Endothelial cell of umbilical vein (primary cell): ENCODE data around the gene FTO. TPM values are rescaled to one million over a fixed set of nuclear protein-coding genes. Genes with fewer than 3 reads are reported as not detected.

Experiments used
- BruUV-seq: library from RNA; stranded (reverse); fragments of 400-500 nt; replicated peaks from 2 replicates; lab custom pipeline; 2021; lab: Mats Ljungman, UMichigan
- CTCF ChIA-PET: fragments of 300-600, 350-600 bp; sonication (Branson Sonifier 250); formaldehyde crosslinking; loops from one replicate; lab custom pipeline; 2021; ENCODE audit warnings: antibody characterized with exemption, inconsistent platforms; lab: Charles Lee
- POLR2A ChIA-PET: fragments of 300-600, 350-600 bp; sonication (Branson Sonifier 250); formaldehyde crosslinking; loops from one replicate; lab custom pipeline; 2021; ENCODE audit warnings: antibody characterized with exemption, inconsistent platforms; lab: Charles Lee
- DNase-seq: peaks from one replicate; pipeline ENCODE4 v3.0.0-alpha.2; 2011; ENCODE audit warnings: low read depth, low spot score
- FAIRE-seq: peaks from 2 replicates; lab custom pipeline; 2011; peaks lifted over from hg19 to GRCh38; lab: Jason Lieb, UNC
- H2AFZ ChIP-seq: 2 replicates; pipeline ENCODE4 v1.6.0; 2012; ENCODE audit warnings: low read depth, low read length, control low read depth, inconsistent platforms
- H3K27ac ChIP-seq: 2 replicates; pipeline ENCODE4 v1.5.1; 2011; ENCODE audit warnings: low read depth, mild to moderate bottlenecking, control low read depth, low read length, moderate library complexity; ENCODE audit not compliant: insufficient read depth
- H3K27me3 ChIP-seq, 2 experiments: 2 replicates each; pipeline versions ENCODE4 v1.6.0 to v1.6.1; 2011; ENCODE audit warnings: low read length in 2 of 2, mixed read lengths in 1 of 2; ENCODE audit not compliant: control insufficient read depth in 2 of 2, insufficient read depth in 2 of 2
- H3K36me3 ChIP-seq, 2 experiments: 2 replicates in 1 of 2; 3 replicates in 1 of 2; pipeline ENCODE4 v1.5.1; 2011; ENCODE audit warnings: low read length in 2 of 2, mild to moderate bottlenecking in 1 of 2, moderate library complexity in 1 of 2; ENCODE audit not compliant: control insufficient read depth in 2 of 2, insufficient read depth in 2 of 2; ENCODE audit errors: extremely low read depth in 1 of 2
- H3K4me1 ChIP-seq: 3 replicates; pipeline ENCODE4 v1.5.1; 2011; ENCODE audit warnings: mild to moderate bottlenecking, low read length; ENCODE audit not compliant: control insufficient read depth, insufficient read depth; ENCODE audit errors: extremely low read depth
- H3K4me2 ChIP-seq: 2 replicates; pipeline ENCODE4 v1.6.1; 2011; ENCODE audit warnings: low read length, control low read depth, mixed read lengths; ENCODE audit not compliant: insufficient read depth
- H3K4me3 ChIP-seq, 3 experiments: fragments of 200-600 bp in 1 of 3; sonication (generic), shearing (Covaris generic) in 1 of 3; replicated peaks in 1 of 3; 2 replicates each; pipeline ENCODE4 v1.5.1; 2011 to 2016; ENCODE audit warnings: control low read depth in 3 of 3, low read length in 3 of 3, mild to moderate bottlenecking in 2 of 3, inconsistent platforms in 1 of 3, low read depth in 1 of 3, moderate library complexity in 1 of 3; ENCODE audit not compliant: insufficient read depth in 1 of 3
- H3K79me2 ChIP-seq: 2 replicates; pipeline ENCODE4 v1.6.0; 2012; ENCODE audit warnings: low read length, inconsistent platforms; ENCODE audit not compliant: control insufficient read depth, insufficient read depth
- H3K9ac ChIP-seq: replicated peaks from 2 replicates; pipeline ENCODE3; 2011; ENCODE audit warnings: low read length, control low read depth; ENCODE audit not compliant: insufficient read depth; ENCODE audit errors: extremely low read depth
- H3K9me1 ChIP-seq: replicated peaks from 3 replicates; pipeline ENCODE4 v1.6.0; 2011; ENCODE audit warnings: mild to moderate bottlenecking, low read length; ENCODE audit not compliant: control insufficient read depth, insufficient read depth; ENCODE audit errors: extremely low read depth
- H3K9me3 ChIP-seq: replicated peaks from 2 replicates; pipeline ENCODE4 v1.5.1; 2012; ENCODE audit warnings: low read length, inconsistent platforms; ENCODE audit not compliant: control insufficient read depth, insufficient read depth
- H4K20me1 ChIP-seq: replicated peaks from 2 replicates; pipeline ENCODE3; 2011; ENCODE audit warnings: mild to moderate bottlenecking, low read length; ENCODE audit not compliant: control insufficient read depth, insufficient read depth; ENCODE audit errors: extremely low read depth
- CTCF ChIP-seq, 2 donors: IDR thresholded peaks; 1 replicate in 1 of 2; 2 replicates in 1 of 2; pipeline ENCODE4 v1.5.1; 2011; ENCODE audit warnings: low read length in 2 of 2, mild to moderate bottlenecking in 2 of 2, moderate library complexity in 2 of 2, control low read depth in 1 of 2, inconsistent platforms in 1 of 2, low read depth in 1 of 2; ENCODE audit not compliant: insufficient read depth in 1 of 2; ENCODE audit errors: extremely low read depth in 1 of 2
- EZH2 ChIP-seq: IDR thresholded peaks from 2 replicates; pipeline ENCODE4 v1.6.1; 2012; ENCODE audit warnings: borderline replicate concordance, low read depth, mild to moderate bottlenecking, moderate library complexity, low read length, inconsistent platforms; ENCODE audit not compliant: severe bottlenecking
- FOS ChIP-seq: IDR thresholded peaks from 2 replicates; pipeline ENCODE4 v1.6.1; 2011; ENCODE audit warnings: mild to moderate bottlenecking, low read length, moderate library complexity, borderline replicate concordance; ENCODE audit not compliant: insufficient read depth
- GATA2 ChIP-seq: IDR thresholded peaks from 2 replicates; pipeline ENCODE4 v1.7.0; 2011; ENCODE audit warnings: low read depth, mild to moderate bottlenecking, moderate library complexity, mixed read lengths, low read length; ENCODE audit not compliant: insufficient read length, insufficient read depth
- JUN ChIP-seq: IDR thresholded peaks from 2 replicates; pipeline ENCODE4 v1.6.1; 2011; ENCODE audit warnings: borderline replicate concordance, low read depth; ENCODE audit not compliant: insufficient read length, insufficient read depth
- MAX ChIP-seq: IDR thresholded peaks from 2 replicates; pipeline ENCODE4 v1.6.1; 2011; ENCODE audit not compliant: insufficient read depth, insufficient read length
- MYC ChIP-seq: IDR thresholded peaks from one replicate; pipeline ENCODE4 v1.6.1; 2011; ENCODE audit warnings: mild to moderate bottlenecking, low read depth, low read length
- POLR2A ChIP-seq: IDR thresholded peaks from 2 replicates; pipeline ENCODE4 v1.6.1; 2012; ENCODE audit warnings: low read depth, mild to moderate bottlenecking, control low read depth, low read length
- POLR2AphosphoS5 ChIP-seq: IDR thresholded peaks from 2 replicates; pipeline ENCODE4 v1.6.1; 2012; ENCODE audit warnings: low read depth, mild to moderate bottlenecking, control low read depth, low read length, moderate library complexity; ENCODE audit not compliant: insufficient read depth
- dilution Hi-C: fragments of 300-500 bp; cut with MboI; formaldehyde crosslinking; loops from one replicate; pipeline ENCODE4 v1.15.0; 2019; ENCODE audit warnings: low sequenced_read_pairs; ENCODE audit not compliant: extremely low pct_ligation_motif_present
- intact Hi-C: fragments of 100-400 bp; cut with micrococcal nuclease; formaldehyde crosslinking; loops from one replicate; pipeline ENCODE4 v1.10.0; 2022
- polyA plus RNA-seq, 4 experiments: library from polyadenylated mRNA; depleted of rRNA in 3 of 4; stranded (reverse) in 3 of 4; unstranded in 1 of 4; fragments of >200 nt; gene quantifications; 2 replicates each; pipeline versions ENCODE4 v1.2.1 to v1.2.3, GENCODE V29; 2011 to 2012; ENCODE audit warnings: missing spikeins in 1 of 4
- total RNA-seq: library from RNA; stranded (reverse); gene quantifications from 2 replicates; pipeline ENCODE4 v1.2.3, GENCODE V29; 2021

FTO gene
- total and polyA plus RNA-seq, 2 donors (not counting 3 experiments of a cell fraction or from before 2014, with no cell fraction given) = 48.6 to 87.1 TPM

DNA sequence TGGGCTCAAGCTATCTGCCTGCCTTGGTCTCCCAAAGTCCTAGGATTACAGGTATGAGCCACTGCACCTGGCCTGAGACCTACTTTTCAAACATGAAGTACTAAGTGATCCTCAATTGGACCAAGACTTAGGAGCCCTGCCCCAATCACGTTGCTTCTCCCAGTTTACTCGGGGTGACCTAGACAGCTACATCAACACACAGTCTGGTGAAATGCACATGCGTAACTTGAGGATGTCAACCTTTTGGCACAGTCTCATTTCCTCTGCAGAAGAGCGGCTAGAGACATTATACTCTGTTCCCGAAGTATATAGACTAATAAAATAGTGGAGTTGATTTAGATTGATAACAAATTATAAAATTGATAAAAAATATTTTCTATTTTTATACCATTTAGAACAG lies 17.1 kb downstream of the FTO start:
- Histone ChIP-seq H3K36me3 (no peaks in the 10 kb centered on the region), H2AFZ (no peak overlapping the region), H3K27me3 (no peaks in the 10 kb centered on the region), H3K4me3 (no peak overlapping the region), H3K9ac (no peak overlapping the region), H3K9me1 (no peaks in the 10 kb centered on the region), H3K79me2 (peaks cover 17% of the 10 kb centered on the region), H3K9me3 (no peaks in the 10 kb centered on the region), H3K4me1 (no peaks in the 10 kb centered on the region), H3K4me2 (no peak overlapping the region), H4K20me1 (peaks cover 2% of the 10 kb centered on the region), H3K27ac (no peak overlapping the region)
- BruUV-seq = no TSS peak
- TF ChIP-seq MYC = no peak
- TF ChIP-seq FOS = no peak
- TF ChIP-seq POLR2AphosphoS5 = no peak
- TF ChIP-seq EZH2 = no peak
- no peak for TF ChIP-seq JUN
- TF ChIP-seq GATA2 = no peak
- TF ChIP-seq CTCF (IDR thresholded peaks at IDR 0.05; ENCODE audit: extremely low read depth in 1 of 2, insufficient read depth in 1 of 2, low read depth in 1 of 2, low read length in 2 of 2) = no peak
- no peak for TF ChIP-seq MAX
- TF ChIP-seq POLR2A = no peak
- ChIA-PET POLR2A (no interaction called here), CTCF (interaction anchor here (2.3 kb wide), 1 partner anchor 22 kb away, joined by 6 read pairs; no protein-coding TSS in a partner anchor)
- dilution Hi-C loops = no loop called here
- FAIRE-seq (no peak), DNase-seq (no peak)
- intact Hi-C loops = no loop called here
